Measurements from ENCODE around the gene LCE2A. TPM values are rescaled to one million over a fixed set of nuclear protein-coding genes. Genes with fewer than 3 reads are reported as not detected.
A peak's percentile ranks its signal among the peaks of the same experiment; 100 is the strongest.

Gene LCE2A
- total and polyA plus RNA-seq, 9 of the 15 experiments (the other 6 are each of a cell fraction or from before 2014, with no cell fraction given), result not detected

- Histone ChIP-seq H4K20me1 (replicated peaks; ENCODE audit: control insufficient read depth, insufficient read depth, low read length) (no peaks in the 10 kb centered on the region), H3K9me3 (replicated peaks; ENCODE audit: control insufficient read depth, insufficient read depth, low read depth, low read length) (no peaks in the 10 kb centered on the region), H3K36me3 (ENCODE audit: control insufficient read depth, insufficient read depth, low read length) (no peaks in the 10 kb centered on the region), H3K79me2 (ENCODE audit: control insufficient read depth, insufficient read depth, low read length) (no peaks in the 10 kb centered on the region), H3K27me3 (ENCODE audit: control insufficient read depth in 2 of 2, insufficient read depth in 2 of 2, low read length in 2 of 2) (no peaks in the 10 kb centered on the region), H3K4me2 (ENCODE audit: insufficient read depth, low read length) (no peak overlapping the region), H3K4me1 (replicated peaks in 1 of 2; ENCODE audit: control insufficient read depth in 2 of 2, insufficient read depth in 2 of 2, low read length in 2 of 2) (no peaks in the 10 kb centered on the region), H3K27ac (ENCODE audit: extremely low read depth, low read depth, low read length) (no peak overlapping the region), H3K4me3 (no peak overlapping the region), H3K9ac (ENCODE audit: insufficient read depth in 1 of 2, low read depth in 2 of 2, low read length in 2 of 2) (no peak overlapping the region), H2AFZ (ENCODE audit: low read depth, low read length) (no peak overlapping the region), H3K9me1 (ENCODE audit: control insufficient read depth, insufficient read depth, low read length) (peaks cover 3% of the 10 kb centered on the region)
- intact Hi-C loops (cut with micrococcal nuclease), result loop anchor here (1.0 to 10.0 kb wide), 4 partner anchors 91 to 568 kb away; no protein-coding TSS in a partner anchor
- in situ Hi-C loops (cut with MboI), result loop anchor here (10.0 kb wide), 1 partner anchor 571 kb away; no protein-coding TSS in a partner anchor
- 1% methylated on average over 9 of the region's 10 CpGs for WGBS (ENCODE audit: insufficient coverage, low coverage, missing lambda C conversion rate)
- peak; percentile 89 for FAIRE-seq
- DNase-seq (ENCODE audit: extremely low read depth in 1 of 4, low spot score in 3 of 4), result peak; percentile 65 to 75 (median 70)
- ChIA-PET CTCF (ENCODE audit: low intra/inter-chr PET ratio) (interaction anchor here (0.6 to 1.1 kb wide), 5 partner anchors 129 to 566 kb away, joined by 3 to 8 read pairs (median 3); no protein-coding TSS in a partner anchor), POLR2A (interaction anchor here (0.6 kb wide), 2 partner anchors 54 to 216 kb away, joined by 3 read pairs; partner anchors contain the start of gene LCE4A)
- BruUV-seq (replicated peaks), result no TSS peak
- ATAC-seq, result peak; percentile 94
- TF ChIP-seq, protein P1, sequence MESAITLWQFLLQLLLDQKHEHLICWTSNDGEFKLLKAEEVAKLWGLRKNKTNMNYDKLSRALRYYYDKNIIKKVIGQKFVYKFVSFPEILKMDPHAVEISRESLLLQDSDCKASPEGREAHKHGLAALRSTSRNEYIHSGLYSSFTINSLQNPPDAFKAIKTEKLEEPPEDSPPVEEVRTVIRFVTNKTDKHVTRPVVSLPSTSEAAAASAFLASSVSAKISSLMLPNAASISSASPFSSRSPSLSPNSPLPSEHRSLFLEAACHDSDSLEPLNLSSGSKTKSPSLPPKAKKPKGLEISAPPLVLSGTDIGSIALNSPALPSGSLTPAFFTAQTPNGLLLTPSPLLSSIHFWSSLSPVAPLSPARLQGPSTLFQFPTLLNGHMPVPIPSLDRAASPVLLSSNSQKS (CRISPR knock-in tag; IDR thresholded peaks at IDR 0.05), result no peak
- TF ChIP-seq NBN (IDR thresholded peaks at IDR 0.05; ENCODE audit: low read depth) (no peak), ZNF197 (CRISPR knock-in tag; IDR thresholded peaks at IDR 0.05; ENCODE audit: low read depth) (no peak), REST (IDR thresholded peaks at IDR 0.05; ENCODE audit: borderline replicate concordance) (0 out of 2 replicates have a peak, but pooled peaks have one; percentile 7), REST (CRISPR knock-in tag; IDR thresholded peaks at IDR 0.05; ENCODE audit: low read depth) (no peak), TGIF2 (CRISPR knock-in tag; IDR thresholded peaks at IDR 0.05) (no peak), ZNF655 (CRISPR knock-in tag; IDR thresholded peaks at IDR 0.05) (no peak), ZNF212 (CRISPR knock-in tag; IDR thresholded peaks at IDR 0.05) (no peak), HCFC1 (IDR thresholded peaks at IDR 0.05; ENCODE audit: low read depth, low read length) (no peak), ZNF41 (CRISPR knock-in tag; conservative IDR thresholded peaks at IDR 0.05) (no peak), RB1 (IDR thresholded peaks at IDR 0.05; ENCODE audit: low read depth) (no peak), CAMTA2 (CRISPR knock-in tag; conservative IDR thresholded peaks at IDR 0.05) (no peak), CBFB (CRISPR knock-in tag; IDR thresholded peaks at IDR 0.05) (no peak), WHSC1 (IDR thresholded peaks at IDR 0.05; ENCODE audit: low read length) (no peak)
Observed at GRCh38 chr1:152654110-152654509, 44.0 kb upstream of the LCE2A start.

Data from K562 (cell line).